ENCODE results near the gene BCL3.

DNA sequence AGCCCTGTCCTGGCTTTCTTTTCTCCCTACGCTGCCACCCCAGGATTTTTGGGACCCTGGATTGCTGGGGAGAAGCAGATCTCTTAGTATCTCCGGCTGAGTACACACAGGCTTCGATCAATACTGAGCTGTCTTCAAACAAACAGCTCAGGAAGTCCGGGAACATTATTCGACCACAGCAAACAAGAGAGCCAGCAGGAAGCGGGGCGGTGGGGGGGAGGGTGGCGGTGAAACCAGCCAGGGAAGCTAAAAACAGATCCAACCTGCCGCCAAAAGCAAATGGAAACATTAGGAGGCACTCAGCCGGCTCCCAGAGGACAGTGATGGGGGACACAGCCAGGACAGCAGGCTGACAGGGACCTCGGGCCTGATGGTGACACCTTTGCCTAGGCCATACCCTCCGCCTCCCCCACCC lies 48.2 kb downstream of the BCL3 start:
- no peak for TF ChIP-seq POLR2A (IDR thresholded peaks at IDR 0.05)
- TF ChIP-seq, protein P1, sequence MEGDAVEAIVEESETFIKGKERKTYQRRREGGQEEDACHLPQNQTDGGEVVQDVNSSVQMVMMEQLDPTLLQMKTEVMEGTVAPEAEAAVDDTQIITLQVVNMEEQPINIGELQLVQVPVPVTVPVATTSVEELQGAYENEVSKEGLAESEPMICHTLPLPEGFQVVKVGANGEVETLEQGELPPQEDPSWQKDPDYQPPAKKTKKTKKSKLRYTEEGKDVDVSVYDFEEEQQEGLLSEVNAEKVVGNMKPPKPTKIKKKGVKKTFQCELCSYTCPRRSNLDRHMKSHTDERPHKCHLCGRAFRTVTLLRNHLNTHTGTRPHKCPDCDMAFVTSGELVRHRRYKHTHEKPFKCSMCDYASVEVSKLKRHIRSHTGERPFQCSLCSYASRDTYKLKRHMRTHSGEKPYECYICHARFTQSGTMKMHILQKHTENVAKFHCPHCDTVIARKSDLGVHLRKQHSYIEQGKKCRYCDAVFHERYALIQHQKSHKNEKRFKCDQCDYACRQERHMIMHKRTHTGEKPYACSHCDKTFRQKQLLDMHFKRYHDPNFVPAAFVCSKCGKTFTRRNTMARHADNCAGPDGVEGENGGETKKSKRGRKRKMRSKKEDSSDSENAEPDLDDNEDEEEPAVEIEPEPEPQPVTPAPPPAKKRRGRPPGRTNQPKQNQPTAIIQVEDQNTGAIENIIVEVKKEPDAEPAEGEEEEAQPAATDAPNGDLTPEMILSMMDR (IDR thresholded peaks at IDR 0.05): no peak

Data from uterus (tissue), 2 donors.